IMR-90 (cell line): ENCODE results near the gene CAPS. TPM values are rescaled to one million over a fixed set of nuclear protein-coding genes. Genes with fewer than 3 reads are reported as not detected.

ENCODE experiments used
- ATAC-seq: fragments of 200-7000 bp; cut with Tn5 transposase; 2 replicates; pipeline ENCODE4 v1.9.1; 2020; ENCODE audit warnings: low read depth, mild to moderate bottlenecking, moderate library complexity
- BruUV-seq: library from RNA; stranded (reverse); fragments of 400-500 nt; replicated peaks from 2 replicates; lab custom pipeline; 2021; lab: Mats Ljungman, UMichigan
- CTCF ChIA-PET: fragments of 300-600 bp; formaldehyde crosslinking; extraction: SDS; loops from one replicate; lab custom pipeline; 2021; ENCODE audit warnings: antibody characterized with exemption; lab: Yijun Ruan, JAX
- POLR2A ChIA-PET: fragments of 300-600 bp; sonication (Branson Sonifier 250); formaldehyde crosslinking; loops from one replicate; lab custom pipeline; 2022; ENCODE audit warnings: antibody characterized with exemption; ENCODE audit not compliant: unreplicated experiment; lab: Charles Lee
- DNase-seq: peaks from one replicate; pipeline ENCODE4 v3.0.0; 2013
- H2AFZ ChIP-seq: replicated peaks from 2 replicates; pipeline ENCODE3; 2013; ENCODE audit warnings: low read length, mild to moderate bottlenecking; ENCODE audit not compliant: poor library complexity
- H2AK5ac ChIP-seq: 2 replicates; pipeline ENCODE4 v1.6.1; 2013; ENCODE audit warnings: low read depth, low read length, inconsistent platforms
- H2AK9ac ChIP-seq: replicated peaks from 2 replicates; pipeline ENCODE3; 2013; ENCODE audit warnings: mild to moderate bottlenecking, low read depth, low read length, moderate library complexity; ENCODE audit not compliant: poor library complexity
- H2BK120ac ChIP-seq: 2 replicates; pipeline ENCODE4 v1.6.1; 2013; ENCODE audit warnings: low read depth, low read length, inconsistent platforms
- H2BK15ac ChIP-seq: 3 replicates; pipeline ENCODE4 v1.6.1; 2013; ENCODE audit warnings: low read depth, low read length, inconsistent platforms
- H2BK20ac ChIP-seq: 2 replicates; pipeline ENCODE4 v1.6.1; 2013; ENCODE audit warnings: low read depth, mild to moderate bottlenecking, inconsistent platforms, low read length, moderate library complexity
- H2BK5ac ChIP-seq: 2 replicates; pipeline ENCODE4 v1.6.1; 2013; ENCODE audit warnings: mild to moderate bottlenecking, low read depth, low read length, inconsistent platforms; ENCODE audit not compliant: poor library complexity, severe bottlenecking
- H3K14ac ChIP-seq: replicated peaks from 2 replicates; pipeline ENCODE4 v1.6.1; 2013; ENCODE audit warnings: low read depth, low read length, inconsistent platforms
- H3K18ac ChIP-seq: 2 replicates; pipeline ENCODE4 v1.6.1; 2013; ENCODE audit warnings: low read depth, low read length, control low read depth
- H3K23ac ChIP-seq: 2 replicates; pipeline ENCODE4 v1.6.1; 2013; ENCODE audit warnings: low read depth, low read length, inconsistent platforms
- H3K27ac ChIP-seq: 2 replicates; pipeline ENCODE4 v1.5.1; 2013; ENCODE audit warnings: mild to moderate bottlenecking, control low read depth, low read length; ENCODE audit not compliant: insufficient read depth
- H3K27me3 ChIP-seq: 2 replicates; pipeline ENCODE4 v1.6.1; 2013; ENCODE audit warnings: low read length; ENCODE audit not compliant: control insufficient read depth, insufficient read depth
- H3K36me3 ChIP-seq: 2 replicates; pipeline ENCODE4 v1.6.1; 2013; ENCODE audit warnings: low read length, mixed read lengths; ENCODE audit not compliant: control insufficient read depth, insufficient read depth
- H3K4ac ChIP-seq: 2 replicates; pipeline ENCODE4 v1.6.1; 2013; ENCODE audit warnings: low read depth, low read length, inconsistent platforms
- H3K4me1 ChIP-seq: 2 replicates; pipeline ENCODE4 v1.6.1; 2013; ENCODE audit warnings: low read length, mixed read lengths; ENCODE audit not compliant: control insufficient read depth, insufficient read depth
- H3K4me2 ChIP-seq: 2 replicates; pipeline ENCODE4 v1.6.1; 2013; ENCODE audit warnings: low read depth, mild to moderate bottlenecking, control low read depth, low read length, moderate library complexity
- H3K4me3 ChIP-seq: 2 replicates; pipeline ENCODE4 v1.5.1; 2013; ENCODE audit warnings: low read depth, mild to moderate bottlenecking, control low read depth, low read length, moderate library complexity; ENCODE audit not compliant: insufficient read depth
- H3K56ac ChIP-seq: 2 replicates; pipeline ENCODE4 v1.6.1; 2013; ENCODE audit warnings: low read length, inconsistent platforms; ENCODE audit not compliant: insufficient read depth; ENCODE audit errors: extremely low read depth
- H3K79me1 ChIP-seq, 2 experiments: 2 replicates each; pipeline ENCODE4 v1.6.1; 2013; ENCODE audit warnings: low read length in 2 of 2, inconsistent platforms in 1 of 2, low read depth in 1 of 2
- H3K9ac ChIP-seq: 2 replicates; pipeline ENCODE4 v1.6.1; 2013; ENCODE audit warnings: low read depth, low read length, control low read depth
- H3K9me1 ChIP-seq: 2 replicates; pipeline ENCODE4 v1.6.1; 2013; ENCODE audit warnings: low read length, inconsistent platforms; ENCODE audit not compliant: insufficient read depth
- H3K9me3 ChIP-seq: 2 replicates; pipeline ENCODE4 v1.6.1; 2013; ENCODE audit warnings: low read length; ENCODE audit not compliant: control insufficient read depth, insufficient read depth
- H4K20me1 ChIP-seq: 2 replicates; pipeline ENCODE4 v1.6.1; 2013; ENCODE audit warnings: low read length, inconsistent platforms; ENCODE audit not compliant: insufficient read depth
- H4K5ac ChIP-seq: 2 replicates; pipeline ENCODE4 v1.6.1; 2013; ENCODE audit warnings: mild to moderate bottlenecking, low read depth, low read length, control low read depth
- H4K8ac ChIP-seq, 2 experiments: 2 replicates each; pipeline ENCODE4 v1.6.1; 2013; ENCODE audit warnings: low read depth in 2 of 2, low read length in 2 of 2, control low read depth in 1 of 2, inconsistent platforms in 1 of 2
- H4K91ac ChIP-seq: 2 replicates; pipeline ENCODE4 v1.6.1; 2013; ENCODE audit warnings: low read depth, low read length, inconsistent platforms; ENCODE audit not compliant: insufficient read depth
- BHLHE40 ChIP-seq: fragments of 150-350 bp; IDR thresholded peaks from 2 replicates; pipeline ENCODE4 v1.6.1; 2016; ENCODE audit warnings: mild to moderate bottlenecking, low read depth, low read length
- CHD1 ChIP-seq: IDR thresholded peaks from 2 replicates; pipeline ENCODE4 v1.6.1; 2012; ENCODE audit warnings: low read depth, low read length, improper control_type of control experiment
- MAZ ChIP-seq: IDR thresholded peaks from 2 replicates; pipeline ENCODE4 v1.6.1; 2012; ENCODE audit warnings: low read depth, mild to moderate bottlenecking, low read length, improper control_type of control experiment, moderate library complexity, borderline replicate concordance
- MXI1 ChIP-seq: IDR thresholded peaks from 2 replicates; pipeline ENCODE4 v1.6.1; 2012; ENCODE audit warnings: low read depth, mild to moderate bottlenecking, low read length, moderate library complexity, borderline replicate concordance
- POLR2A ChIP-seq: IDR thresholded peaks from 2 replicates; pipeline ENCODE4 v1.6.1; 2012; ENCODE audit warnings: mild to moderate bottlenecking, low read depth, low read length
- RAD21 ChIP-seq: IDR thresholded peaks from 2 replicates; pipeline ENCODE4 v1.6.1; 2012; ENCODE audit warnings: low read length, improper control_type of control experiment
- RCOR1 ChIP-seq: IDR thresholded peaks from 2 replicates; pipeline ENCODE4 v1.6.1; 2012; ENCODE audit warnings: mild to moderate bottlenecking, low read length, improper control_type of control experiment; ENCODE audit not compliant: insufficient replicate concordance
- RFX5 ChIP-seq: IDR thresholded peaks from 2 replicates; pipeline ENCODE4 v1.8.0; 2012; ENCODE audit warnings: low read depth, mild to moderate bottlenecking, low read length, moderate library complexity
- WGBS, 2 experiments: methylation state at CpG; one replicate each; pipeline versions ENCODE4 v1.1.5 to v1.1.7; 2013; ENCODE audit warnings: missing lambda C conversion rate in 2 of 2; ENCODE audit not compliant: insufficient read length in 1 of 2; ENCODE audit errors: extremely low coverage in 2 of 2; 5-methylcytosine and 5-hydroxymethylcytosine counted together
- dilution Hi-C: fragments of 300-500 bp; cut with HindIII; formaldehyde crosslinking; loops from one replicate; pipeline ENCODE4 v1.14.3; 2018; ENCODE audit warnings: low sequenced_read_pairs; ENCODE audit not compliant: unreplicated experiment
- in situ Hi-C: fragments of 300-500 bp; cut with MboI; formaldehyde crosslinking; loops from 3 replicates; pipeline ENCODE4 v1.14.3; 2019; ENCODE audit warnings: low sequenced_read_pairs, inconsistent platforms, mixed read lengths
- intact Hi-C: fragments of 100-400 bp; cut with micrococcal nuclease; formaldehyde crosslinking; loops from 2 replicates; pipeline ENCODE4 v1.10.0; 2022
- polyA plus RNA-seq, 3 experiments: library from polyadenylated mRNA; depleted of rRNA; stranded (reverse); fragments of >200 nt; gene quantifications; 2 replicates each; pipeline ENCODE4 v1.2.3, GENCODE V29; 2012; ENCODE audit warnings: low replicate concordance in 1 of 3
- total RNA-seq: library from RNA; depleted of rRNA; stranded (reverse); fragments of >200 nt; gene quantifications from 2 replicates; pipeline ENCODE4 v1.2.3, GENCODE V29; 2012
- TF ChIP-seq, protein P1 (sequence below): fragments of 150-350 bp; IDR thresholded peaks from 2 replicates; pipeline ENCODE4 v1.6.1; 2017; ENCODE audit warnings: mild to moderate bottlenecking, antibody characterized with exemption, low read length, low read depth
- TF ChIP-seq, protein P2 (sequence below): fragments of 150-350 bp; IDR thresholded peaks from 2 replicates; pipeline ENCODE4 v1.6.1; 2016; ENCODE audit warnings: low read depth, mild to moderate bottlenecking, low read length, moderate library complexity, borderline replicate concordance

The CAPS gene
- total and polyA plus RNA-seq, 2 of the 4 experiments (the other 2 are of a cell fraction): 0.54 to 4.9 TPM

DNA sequence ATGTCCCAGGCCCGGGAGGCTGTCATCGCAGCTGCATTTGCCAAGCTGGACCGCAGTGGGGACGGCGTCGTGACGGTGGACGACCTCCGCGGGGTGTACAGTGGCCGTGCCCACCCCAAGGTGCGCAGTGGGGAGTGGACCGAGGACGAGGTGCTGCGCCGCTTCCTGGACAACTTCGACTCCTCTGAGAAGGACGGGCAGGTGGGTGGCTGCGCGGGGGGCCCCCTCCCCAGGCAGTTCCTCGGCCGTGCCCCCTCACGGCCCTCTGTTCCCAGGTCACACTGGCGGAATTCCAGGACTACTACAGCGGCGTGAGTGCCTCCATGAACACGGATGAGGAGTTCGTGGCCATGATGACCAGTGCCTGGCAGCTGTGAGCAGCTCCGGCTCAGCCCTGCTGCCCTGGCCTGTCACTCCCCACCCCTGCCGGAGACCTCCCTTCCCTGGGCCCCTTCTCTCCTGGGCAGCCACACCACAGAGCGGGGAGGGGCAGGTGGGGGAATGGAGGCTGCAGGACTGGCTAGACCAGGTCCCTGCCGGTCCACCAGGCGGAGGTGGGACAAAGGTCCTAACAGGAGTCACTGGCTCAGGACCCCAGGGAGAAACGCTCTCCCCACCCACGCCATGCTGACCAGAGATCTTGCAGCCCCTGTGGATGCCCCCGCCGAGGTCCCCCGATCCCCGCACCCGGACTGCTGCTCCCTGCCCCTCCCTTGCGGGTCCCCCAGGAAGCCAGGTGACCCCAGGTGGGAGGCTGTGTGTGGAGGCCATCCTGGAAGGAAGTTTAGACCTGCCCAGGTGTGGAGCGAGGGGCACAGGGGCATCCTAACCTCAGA lies 1.1 kb downstream of the CAPS start:
- no peak overlapping the region for H3K56ac ChIP-seq
- TF ChIP-seq, protein P1, sequence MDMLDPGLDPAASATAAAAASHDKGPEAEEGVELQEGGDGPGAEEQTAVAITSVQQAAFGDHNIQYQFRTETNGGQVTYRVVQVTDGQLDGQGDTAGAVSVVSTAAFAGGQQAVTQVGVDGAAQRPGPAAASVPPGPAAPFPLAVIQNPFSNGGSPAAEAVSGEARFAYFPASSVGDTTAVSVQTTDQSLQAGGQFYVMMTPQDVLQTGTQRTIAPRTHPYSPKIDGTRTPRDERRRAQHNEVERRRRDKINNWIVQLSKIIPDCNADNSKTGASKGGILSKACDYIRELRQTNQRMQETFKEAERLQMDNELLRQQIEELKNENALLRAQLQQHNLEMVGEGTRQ: no peak
- TF ChIP-seq RAD21: no peak
- TF ChIP-seq CHD1: no peak
- TF ChIP-seq MAZ: no peak
- no peak for TF ChIP-seq RFX5
- TF ChIP-seq POLR2A: no peak
- TF ChIP-seq, protein P2, sequence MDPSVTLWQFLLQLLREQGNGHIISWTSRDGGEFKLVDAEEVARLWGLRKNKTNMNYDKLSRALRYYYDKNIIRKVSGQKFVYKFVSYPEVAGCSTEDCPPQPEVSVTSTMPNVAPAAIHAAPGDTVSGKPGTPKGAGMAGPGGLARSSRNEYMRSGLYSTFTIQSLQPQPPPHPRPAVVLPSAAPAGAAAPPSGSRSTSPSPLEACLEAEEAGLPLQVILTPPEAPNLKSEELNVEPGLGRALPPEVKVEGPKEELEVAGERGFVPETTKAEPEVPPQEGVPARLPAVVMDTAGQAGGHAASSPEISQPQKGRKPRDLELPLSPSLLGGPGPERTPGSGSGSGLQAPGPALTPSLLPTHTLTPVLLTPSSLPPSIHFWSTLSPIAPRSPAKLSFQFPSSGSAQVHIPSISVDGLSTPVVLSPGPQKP: no peak
- no peak for TF ChIP-seq RCOR1
- TF ChIP-seq BHLHE40: no peak
- TF ChIP-seq MXI1: no peak
- no peak overlapping the region for H3K23ac ChIP-seq
- no peaks in the 10 kb centered on the region for H3K9me3 ChIP-seq
- no peak overlapping the region for H2BK20ac ChIP-seq
- H3K79me1 ChIP-seq: 0 out of 4 replicates have a peak, but pooled peaks cover 0 to 4% of the 10 kb centered on the region in 2 experiments
- dilution Hi-C loops: no loop called here
- H2AFZ ChIP-seq: no peak overlapping the region
- H2AK5ac ChIP-seq: no peak overlapping the region
- no peak overlapping the region for H4K5ac ChIP-seq
- in situ Hi-C loops: no loop called here
- no peak overlapping the region for H3K14ac ChIP-seq
- CTCF ChIA-PET: no interaction called here
- H2BK5ac ChIP-seq: no peak overlapping the region
- ATAC-seq (no peak), DNase-seq (no peak)
- no peak overlapping the region for H3K27ac ChIP-seq
- no peak overlapping the region for H2AK9ac ChIP-seq
- no peak overlapping the region for H3K4ac ChIP-seq
- POLR2A ChIA-PET: no interaction called here
- H4K91ac ChIP-seq: no peak overlapping the region
- H3K4me2 ChIP-seq: no peak overlapping the region
- no peak overlapping the region for H4K8ac ChIP-seq
- intact Hi-C loops: no loop called here
- H3K27me3 ChIP-seq: no peaks in the 10 kb centered on the region
- H3K4me1 ChIP-seq: peaks cover 11% of the 10 kb centered on the region
- no peak overlapping the region for H3K4me3 ChIP-seq
- no peak overlapping the region for H2BK15ac ChIP-seq
- H4K20me1 ChIP-seq: peaks cover 4% of the 10 kb centered on the region; the same call in 1 of the 2 replicates
- no peak overlapping the region for H2BK120ac ChIP-seq
- no TSS peak for BruUV-seq
- H3K9ac ChIP-seq: no peak overlapping the region
- H3K18ac ChIP-seq: no peak overlapping the region
- no peaks in the 10 kb centered on the region for H3K9me1 ChIP-seq
- WGBS, 2 experiments: 93% methylated on average over 31 of the region's 42 CpGs; no CpG with 5 or more reads in 1 of the 2 experiments
- H3K36me3 ChIP-seq: peaks cover 56% of the 10 kb centered on the region
